Measurements from ENCODE around the gene CTSS.

DNA sequence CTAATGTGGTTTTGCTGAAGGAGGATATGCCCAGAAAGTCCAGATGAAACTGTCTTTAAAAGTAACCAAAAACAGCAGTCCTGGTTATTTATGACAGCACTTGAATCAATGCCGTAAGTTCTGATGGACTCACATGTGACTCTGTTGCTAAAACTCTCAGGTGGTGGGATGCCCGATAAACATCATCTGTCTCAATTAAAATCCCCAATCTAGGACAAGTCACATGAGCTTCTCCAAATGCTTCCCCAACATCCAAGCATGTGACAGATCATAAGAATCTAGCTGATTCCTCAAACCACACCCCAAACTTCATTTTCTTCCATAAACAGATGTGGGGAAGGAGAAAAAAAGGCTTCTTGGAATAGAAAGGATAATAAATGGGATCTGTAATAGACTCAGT lies 43.3 kb upstream of the CTSS start:
- TF ChIP-seq POLR2A (IDR thresholded peaks at IDR 0.05) = no peak
- no peak for TF ChIP-seq POLR2AphosphoS5 (IDR thresholded peaks at IDR 0.05)
